Fibroblast of villous mesenchyme (primary cell): Measurements from ENCODE around the gene RBBP6. TPM values are rescaled to one million over a fixed set of nuclear protein-coding genes. Genes with fewer than 3 reads are reported as not detected.

Source experiments
- DNase-seq: peaks from one replicate; pipeline ENCODE4 v3.0.0-alpha.2; 2010; ENCODE audit warnings: low read depth
- H3K4me3 ChIP-seq: 2 replicates; pipeline ENCODE4 v1.5.1; 2011; ENCODE audit warnings: low read depth, mild to moderate bottlenecking, low read length
- CTCF ChIP-seq: IDR thresholded peaks from 2 replicates; pipeline ENCODE4 v1.5.1; 2012; ENCODE audit warnings: low read depth, mild to moderate bottlenecking, low read length; ENCODE audit not compliant: insufficient read depth
- total RNA-seq: library from RNA; depleted of rRNA; stranded (reverse); fragments of >200 nt; gene quantifications from 2 replicates; pipeline ENCODE4 v1.2.3, GENCODE V29; 2012

Gene RBBP6
- total RNA-seq, 1 donor = 31.1 TPM

- TF ChIP-seq CTCF = no peak
- peak; percentile 31 for DNase-seq
- H3K4me3 ChIP-seq = peak overlapping the region; percentile 89
Measured at GRCh38 chr16:24540602-24541210, 1.3 kb downstream of the RBBP6 start.

DNA sequence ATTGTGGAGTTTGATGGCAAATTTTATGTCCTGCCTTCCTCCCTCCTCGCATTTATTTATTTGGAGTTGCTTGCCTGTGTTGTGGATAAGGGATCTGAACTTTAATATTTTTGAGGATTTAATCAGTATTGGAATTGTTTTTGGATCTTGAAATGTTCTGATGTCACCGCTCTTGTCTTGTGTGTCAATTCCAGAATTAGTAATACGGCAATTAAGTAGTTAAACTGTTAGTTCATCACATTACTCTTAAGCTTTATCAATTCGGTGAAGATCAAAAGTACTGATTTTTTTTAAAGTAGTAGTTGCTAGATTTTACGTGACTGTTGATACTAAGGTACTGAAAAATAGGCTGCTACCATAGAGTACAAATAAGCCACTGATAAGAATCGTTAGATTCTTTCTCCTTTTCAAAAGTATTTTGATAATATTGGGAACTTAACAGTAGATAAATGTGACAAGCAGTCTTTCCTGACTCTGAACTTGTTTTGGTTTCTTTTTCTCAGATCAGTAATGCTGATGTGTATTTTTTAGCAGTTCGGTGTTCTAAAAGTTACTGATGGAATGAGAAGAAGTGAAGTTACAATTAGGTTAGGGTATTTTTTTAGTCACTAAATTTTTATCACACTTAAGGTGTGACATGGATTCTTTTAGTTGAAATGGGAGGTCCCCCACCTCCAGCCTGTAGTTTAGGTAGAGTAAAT, 2.0 kb downstream of the RBBP6 start:
- TF ChIP-seq CTCF = no peak
- H3K4me3 ChIP-seq = peak overlapping the region; percentile 89
- no peak for DNase-seq

DNA sequence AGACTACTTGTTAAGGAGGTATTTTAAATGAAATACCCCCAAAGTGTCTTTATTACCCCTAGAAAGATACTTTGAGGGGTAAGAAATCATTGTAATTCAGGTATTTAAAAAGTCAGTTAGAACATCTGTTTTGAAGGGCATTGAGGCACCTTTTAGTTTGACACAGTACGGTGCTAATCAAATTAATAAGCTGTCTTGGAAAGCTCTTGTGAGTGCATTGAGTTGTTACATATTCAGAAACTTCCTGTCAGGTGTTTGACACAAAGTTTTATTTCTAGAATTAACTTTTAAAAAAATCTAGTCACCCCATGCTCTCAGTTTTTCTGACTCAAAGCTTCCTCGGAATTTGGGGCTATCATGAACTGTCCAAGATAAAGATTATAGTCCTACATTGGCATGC, 4.6 kb downstream of the RBBP6 start:
- peak overlapping the region; percentile 89 for H3K4me3 ChIP-seq
- TF ChIP-seq CTCF = no peak
- no peak for DNase-seq

DNA sequence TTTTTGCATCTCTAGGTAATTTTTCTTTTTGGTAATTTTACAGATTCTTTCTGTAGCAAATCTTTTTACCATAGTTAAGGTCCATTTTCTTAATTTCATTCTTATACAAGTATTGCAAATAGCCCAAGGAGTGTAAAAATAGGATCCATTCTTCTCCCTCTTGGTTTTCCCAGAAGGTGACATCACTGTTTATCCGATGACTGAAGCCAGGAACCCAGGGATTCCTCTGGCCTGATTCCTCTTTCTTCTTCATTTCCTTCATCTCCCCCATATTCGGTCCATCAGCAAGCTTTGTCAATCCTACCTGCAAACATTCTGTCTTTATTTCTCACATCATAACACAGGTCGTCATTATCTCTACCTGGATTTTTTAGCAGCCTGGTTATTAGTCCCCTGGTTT, 5.3 kb downstream of the RBBP6 start:
- H3K4me3 ChIP-seq = no peak overlapping the region
- no peak for DNase-seq
- TF ChIP-seq CTCF = no peak

DNA sequence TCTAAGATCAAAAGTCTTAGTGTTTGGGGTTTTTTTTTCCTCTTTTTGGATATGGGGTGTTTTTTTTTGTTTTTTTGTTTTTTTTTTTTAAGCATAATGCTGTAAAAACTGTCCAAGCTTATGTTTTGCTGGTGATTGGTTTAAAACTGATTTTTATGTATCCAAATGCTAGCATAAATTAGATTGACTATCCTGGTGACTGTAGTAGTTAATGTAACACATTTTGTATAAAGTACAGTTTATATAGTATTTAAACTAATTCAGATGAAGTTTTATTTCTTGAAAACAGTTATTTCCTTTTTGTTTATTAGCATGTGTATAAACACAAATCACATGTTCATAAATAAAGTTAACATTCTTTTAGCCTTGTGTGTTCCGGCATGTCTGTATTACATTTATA, 10.9 kb downstream of the RBBP6 start:
- no peak overlapping the region for H3K4me3 ChIP-seq
- no peak for TF ChIP-seq CTCF
- no peak for DNase-seq

GRCh38 chr16:24552705-24553246, 13.4 kb downstream of the RBBP6 start:
- H3K4me3 ChIP-seq = no peak overlapping the region

More at GRCh38 chr16:24552705-24553246, 13.4 kb downstream of the RBBP6 start:
- TF ChIP-seq CTCF = no peak
- DNase-seq = no peak
